ENCODE measurements around the gene COA5.

COA5 gene, protein sequence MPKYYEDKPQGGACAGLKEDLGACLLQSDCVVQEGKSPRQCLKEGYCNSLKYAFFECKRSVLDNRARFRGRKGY

GRCh38 chr2:98608116-98608961 is at the start of gene COA5, which contains the start of gene UNC50:
TSS of gene COA5 (minus strand) at chr2:98608512. CDS start at chr2:98608405, 107 bp downstream.
TSS of gene UNC50 (plus strand) at chr2:98608589. CDS start at chr2:98609760, 1,171 bp downstream.
- DNase-seq (ENCODE audit: low read depth), result peak; percentile 89

GRCh38 chr2:98656800-98657199 is 48.5 kb upstream of the COA5 start:
- DNase-seq (ENCODE audit: low read depth), result no peak

DNA sequence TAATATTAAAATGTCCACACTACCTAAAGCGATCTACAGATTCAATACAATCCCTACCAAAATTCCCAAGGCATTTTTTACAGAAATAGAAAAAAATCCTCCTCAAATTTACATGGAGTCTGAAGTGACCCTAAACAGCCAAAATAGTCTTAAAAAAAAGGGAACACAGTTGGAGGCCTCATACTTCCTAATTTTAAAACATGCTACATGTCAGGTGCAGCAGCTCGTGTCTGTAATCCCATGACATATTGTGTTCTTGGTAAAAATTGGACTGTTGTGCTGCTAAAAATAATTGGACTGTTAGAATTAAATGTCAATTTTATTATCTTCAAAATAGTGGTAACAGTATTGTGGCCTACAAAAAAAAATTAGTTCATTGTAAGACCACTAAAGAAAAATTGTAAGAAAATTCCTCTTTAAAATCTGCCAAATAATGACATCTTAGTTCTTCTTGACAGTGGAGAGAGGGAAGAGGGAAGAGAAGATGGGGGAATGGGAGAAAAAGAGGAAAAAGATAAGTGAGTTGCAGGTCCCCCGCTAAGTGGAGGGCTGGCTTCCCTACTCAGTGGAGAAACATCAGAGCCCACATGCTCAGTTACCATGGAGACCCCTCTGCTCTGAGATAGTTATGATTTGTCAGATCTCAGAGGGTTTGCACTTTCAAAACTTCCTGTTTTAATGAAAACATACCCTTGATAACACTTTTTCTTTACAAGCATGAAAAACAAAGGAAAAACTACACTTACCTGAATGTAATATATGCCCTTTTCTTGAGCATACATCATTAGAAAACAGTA is 46.6 kb upstream of the COA5 start:
- no peak for DNase-seq (ENCODE audit: low read depth)

GRCh38 chr2:98650998-98651397 is 42.7 kb upstream of the COA5 start:
- DNase-seq (ENCODE audit: low read depth), result no peak

DNA sequence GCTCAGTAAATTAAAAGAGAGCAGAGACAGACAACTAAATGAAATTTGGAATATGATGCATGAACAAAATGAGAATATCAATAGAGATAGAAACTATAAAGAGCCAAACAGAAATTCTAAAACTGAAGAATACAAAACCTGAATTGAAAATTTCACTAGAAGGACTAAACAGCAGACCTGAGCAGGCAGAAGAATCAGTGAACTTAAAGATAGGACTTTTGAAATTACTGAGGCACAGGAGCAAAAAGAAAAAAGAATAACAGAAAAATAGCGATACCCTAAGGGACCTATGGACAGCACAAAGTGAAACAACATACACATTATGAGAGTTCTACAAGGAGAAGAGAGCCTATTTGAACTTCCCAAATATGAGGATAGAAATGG is 41.7 kb upstream of the COA5 start:
- DNase-seq (ENCODE audit: low read depth), result no peak

DNA sequence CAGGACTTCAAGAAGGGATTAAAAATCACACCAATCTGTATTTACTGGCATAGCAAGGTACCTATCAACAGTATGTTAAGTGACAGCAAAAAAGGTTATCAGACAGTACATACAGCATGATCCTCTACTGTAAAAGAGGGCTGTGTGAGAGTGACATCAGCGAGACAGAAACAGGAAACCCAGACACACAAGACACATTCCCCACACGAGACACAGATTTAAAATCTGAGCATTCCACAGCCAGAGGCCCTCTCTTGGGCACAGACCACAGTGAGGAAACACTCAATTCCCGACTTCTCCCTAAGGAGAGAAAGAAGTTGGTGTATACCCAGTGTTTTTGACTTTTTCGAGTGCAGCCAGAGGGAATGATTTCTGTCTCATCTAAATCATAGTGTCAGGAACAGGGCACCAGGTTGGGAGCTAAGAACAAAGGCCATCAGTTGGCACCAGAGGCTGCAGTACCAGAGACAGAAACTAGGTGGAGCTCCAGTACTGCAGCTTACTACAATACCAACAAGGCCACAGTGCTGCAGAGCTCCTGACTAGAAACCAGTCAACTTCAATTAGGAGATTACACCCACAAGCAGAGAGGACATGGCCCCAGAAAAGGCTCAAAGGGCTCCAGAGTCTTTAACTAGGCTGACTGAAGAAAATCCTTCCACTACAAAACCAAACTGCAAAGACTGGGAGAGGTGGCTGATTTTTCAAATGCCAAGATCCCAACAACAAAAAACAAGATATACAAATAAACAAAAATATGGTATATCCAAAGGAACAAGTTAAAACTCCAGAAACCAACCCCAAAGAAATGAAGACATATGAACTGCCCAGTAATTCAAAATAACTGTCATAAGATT is 41.1 kb upstream of the COA5 start:
- DNase-seq (ENCODE audit: low read depth), result peak; percentile 61

DNA sequence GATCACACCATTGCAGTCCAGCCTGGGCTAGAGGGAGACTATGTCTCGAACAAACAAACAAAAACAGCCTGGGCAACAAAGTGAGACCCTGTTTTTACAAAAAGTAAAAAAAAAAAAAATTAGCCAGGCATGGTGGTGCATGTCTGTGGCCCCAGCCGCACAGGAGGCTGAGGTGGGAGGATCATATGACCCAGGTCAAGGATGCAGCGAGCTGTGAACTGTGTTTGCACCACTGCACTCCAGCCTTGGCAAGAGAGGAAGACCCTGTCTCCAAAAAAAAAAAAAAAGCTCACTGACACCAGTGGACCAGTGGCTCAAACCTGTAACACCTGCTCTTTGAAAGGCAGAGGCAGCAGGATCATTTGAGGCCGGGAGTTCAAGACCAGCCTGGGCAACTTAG is 40.1 kb upstream of the COA5 start:
- DNase-seq (ENCODE audit: low read depth), result no peak

GRCh38 chr2:98647636-98648035 is 39.3 kb upstream of the COA5 start:
- no peak for DNase-seq (ENCODE audit: low read depth)

- no peak for DNase-seq (ENCODE audit: low read depth)
Observed at GRCh38 chr2:98643496-98644100, 35.3 kb upstream of the COA5 start.

DNA sequence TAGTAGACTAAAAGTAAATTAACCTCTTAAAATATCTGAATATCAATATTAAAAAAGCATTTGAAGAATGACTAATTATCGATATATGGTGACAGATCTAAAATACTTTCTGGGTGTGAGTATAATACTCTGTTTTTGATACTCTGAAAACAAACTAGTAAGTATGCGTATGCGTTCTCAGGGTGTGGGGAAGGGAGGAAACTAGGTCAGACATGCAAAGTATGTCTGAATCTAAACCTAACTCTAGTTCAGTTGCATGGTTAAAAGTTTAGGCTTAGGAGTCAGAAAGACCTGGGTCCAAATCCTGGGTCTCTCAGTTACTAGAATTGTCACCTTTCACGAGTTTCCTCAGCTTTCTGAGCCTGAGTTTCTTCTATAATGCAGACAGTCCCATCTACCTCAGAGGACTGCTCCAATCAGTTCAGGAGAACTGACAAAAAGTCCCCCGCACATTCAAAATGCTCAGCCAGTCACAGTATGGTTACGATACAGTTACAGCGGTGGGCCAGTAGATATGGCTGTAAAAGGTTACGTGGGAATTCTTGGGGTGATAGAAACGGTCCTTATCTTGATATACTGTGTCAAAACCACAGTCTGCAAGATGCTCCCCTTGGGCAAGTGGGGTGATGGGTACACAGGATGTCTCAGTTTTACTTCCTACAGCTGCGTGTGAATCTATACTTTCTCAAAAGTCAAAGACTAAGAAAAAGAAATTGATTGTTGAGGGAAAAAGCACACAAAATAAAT is 29.3 kb upstream of the COA5 start:
- DNase-seq (ENCODE audit: low read depth), result no peak

- DNase-seq (ENCODE audit: low read depth), result no peak
Observed at GRCh38 chr2:98634406-98635092, 26.2 kb upstream of the COA5 start.

- DNase-seq (ENCODE audit: low read depth), result no peak
Observed at GRCh38 chr2:98632351-98632750, 24.0 kb upstream of the COA5 start.

GRCh38 chr2:98623657-98624056 is 15.3 kb upstream of the COA5 start:
- no peak for DNase-seq (ENCODE audit: low read depth)

- no peak for DNase-seq (ENCODE audit: low read depth)
Observed at GRCh38 chr2:98617149-98617548, 8.8 kb upstream of the COA5 start.

GRCh38 chr2:98615481-98615880 is 7.2 kb upstream of the COA5 start:
- no peak for DNase-seq (ENCODE audit: low read depth)

GRCh38 chr2:98614024-98614739 is 5.9 kb upstream of the COA5 start:
- DNase-seq (ENCODE audit: low read depth), result no peak

- no peak for DNase-seq (ENCODE audit: low read depth)
Observed at GRCh38 chr2:98608962-98609604, 771 bp upstream of the COA5 start.

- no peak for DNase-seq (ENCODE audit: low read depth)
Observed at GRCh38 chr2:98607741-98608115, 584 bp downstream of the COA5 start.

DNA sequence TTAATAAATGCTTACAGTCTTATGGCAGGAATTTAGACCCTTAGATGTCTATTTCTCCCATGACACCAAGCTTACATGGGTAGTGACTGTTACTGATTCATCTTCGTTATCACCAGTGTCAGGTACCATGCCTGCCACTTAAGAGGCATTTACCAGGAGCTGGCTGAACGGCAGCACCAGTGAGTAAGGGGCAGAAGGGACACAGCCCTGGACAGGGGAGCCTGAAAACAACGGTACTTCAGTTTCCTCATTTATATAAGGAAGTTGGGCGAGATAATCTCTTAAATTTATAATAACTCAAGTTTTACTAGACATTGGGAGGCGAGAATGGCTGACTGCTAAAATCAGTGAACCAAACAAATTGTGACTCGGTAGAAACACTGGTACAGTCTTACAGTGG is 1.2 kb downstream of the COA5 start:
- no peak for DNase-seq (ENCODE audit: low read depth)
